PC-3 (cell line): ENCODE data around the gene VTI1A. TPM values are rescaled to one million over a fixed set of nuclear protein-coding genes. Genes with fewer than 3 reads are reported as not detected.

Experiments used
- ATAC-seq: fragments of 200-7000 bp; cut with Tn5 transposase; 2 replicates; pipeline ENCODE4 v1.9.1; 2020; ENCODE audit warnings: mild to moderate bottlenecking, moderate library complexity
- BruUV-seq: library from RNA; stranded (reverse); fragments of 400-500 nt; replicated peaks from 2 replicates; lab custom pipeline; 2021; lab: Mats Ljungman, UMichigan
- CTCF ChIA-PET: fragments of 300-600 bp; sonication (Branson Sonifier 250); formaldehyde crosslinking; loops from one replicate; lab custom pipeline; 2022; ENCODE audit warnings: antibody characterized with exemption; lab: Charles Lee
- POLR2A ChIA-PET: fragments of 300-600 bp; sonication (Branson Sonifier 250); formaldehyde crosslinking; loops from one replicate; lab custom pipeline; 2022; ENCODE audit warnings: antibody characterized with exemption; ENCODE audit not compliant: unreplicated experiment; lab: Charles Lee
- DNase-seq: peaks from one replicate; pipeline ENCODE4 v3.0.0-alpha.2; 2015
- H2AFZ ChIP-seq: fragments of 300-600 bp; sonication (generic); 2 replicates; pipeline ENCODE4 v1.6.0; 2016; ENCODE audit warnings: antibody characterized with exemption, low read length
- H3F3A ChIP-seq: fragments of 300-600 bp; sonication (generic); one replicate; pipeline ENCODE4 v1.6.0; 2017; ENCODE audit warnings: antibody characterized with exemption, low read length, control low read depth, mild to moderate bottlenecking; ENCODE audit not compliant: unreplicated experiment
- H3K27ac ChIP-seq: fragments of 300-600 bp; sonication (generic); 2 replicates; pipeline ENCODE4 v1.5.1; 2016; ENCODE audit warnings: mild to moderate bottlenecking, low read length
- H3K27me3 ChIP-seq: fragments of 300-600 bp; sonication (generic); 2 replicates; pipeline ENCODE4 v1.6.1; 2016; ENCODE audit warnings: low read length, mixed read lengths
- H3K36me3 ChIP-seq: fragments of 300-600 bp; sonication (generic); 2 replicates; pipeline ENCODE4 v1.6.1; 2016; ENCODE audit warnings: low read depth, mixed run types, low read length, mixed read lengths
- H3K4me1 ChIP-seq: fragments of 300-600 bp; sonication (generic); 2 replicates; pipeline ENCODE4 v1.5.1; 2016; ENCODE audit warnings: low read length; ENCODE audit not compliant: insufficient read depth
- H3K4me2 ChIP-seq: fragments of 300-600 bp; sonication (generic); 2 replicates; pipeline ENCODE4 v1.6.0; 2016; ENCODE audit warnings: low read length
- H3K4me3 ChIP-seq: fragments of 300-600 bp; sonication (generic); 2 replicates; pipeline ENCODE4 v1.5.1; 2016; ENCODE audit warnings: mild to moderate bottlenecking, low read length, mixed read lengths
- H3K79me2 ChIP-seq: fragments of 300-600 bp; sonication (generic); 2 replicates; pipeline ENCODE4 v1.6.1; 2017; ENCODE audit warnings: low read length, mixed read lengths
- H3K9ac ChIP-seq: fragments of 300-600 bp; sonication (generic); 2 replicates; pipeline ENCODE4 v1.6.0; 2016; ENCODE audit warnings: mild to moderate bottlenecking, low read length
- H3K9me2 ChIP-seq: fragments of 300-600 bp; sonication (generic); replicated peaks from 2 replicates; pipeline ENCODE4 v1.6.1; 2016; ENCODE audit warnings: mixed run types, low read length, mixed read lengths
- H3K9me3 ChIP-seq: fragments of 300-600 bp; sonication (generic); 2 replicates; pipeline ENCODE4 v1.6.1; 2016; ENCODE audit warnings: low read length, mixed read lengths
- H4K20me1 ChIP-seq: fragments of 300-600 bp; sonication (generic); 2 replicates; pipeline ENCODE4 v1.6.1; 2016; ENCODE audit warnings: low read length, mixed read lengths
- CTCF ChIP-seq: fragments of 300-600 bp; sonication (generic); conservative IDR thresholded peaks from 2 replicates; pipeline ENCODE4 v1.5.1; 2017; ENCODE audit warnings: antibody characterized with exemption, low read depth, mild to moderate bottlenecking, low read length
- EZH2 ChIP-seq: fragments of 300-600 bp; sonication (generic); IDR thresholded peaks from one replicate; pipeline ENCODE4 v1.6.1; 2017; ENCODE audit warnings: antibody characterized with exemption, mild to moderate bottlenecking, low read length; ENCODE audit not compliant: unreplicated experiment
- EZH2phosphoT487 ChIP-seq: fragments of 300-600 bp; sonication (generic); IDR thresholded peaks from 2 replicates; pipeline ENCODE4 v1.6.1; 2018; ENCODE audit warnings: mild to moderate bottlenecking, antibody characterized with exemption, low read length, borderline replicate concordance
- intact Hi-C: fragments of 100-400 bp; cut with micrococcal nuclease; formaldehyde crosslinking; loops from 2 replicates; pipeline ENCODE4 v1.9.0; 2023
- total RNA-seq: library from RNA; depleted of rRNA; stranded (reverse); fragments of >200 nt; gene quantifications from 2 replicates; pipeline ENCODE4 v1.2.3, GENCODE V29; 2014

Gene VTI1A
- total RNA-seq, 1 experiment from 2014 or later: 18.1 TPM

- Histone ChIP-seq H3F3A (no peaks in the 10 kb centered on the region), H4K20me1 (no peaks in the 10 kb centered on the region), H3K9ac (no peak overlapping the region), H3K36me3 (no peaks in the 10 kb centered on the region), H2AFZ (no peak overlapping the region), H3K9me3 (no peaks in the 10 kb centered on the region), H3K27me3 (no peaks in the 10 kb centered on the region), H3K79me2 (no peaks in the 10 kb centered on the region), H3K27ac (no peak overlapping the region), H3K4me1 (peaks cover 11% of the 10 kb centered on the region; the same call in 1 of the 2 replicates), H3K4me3 (no peak overlapping the region), H3K4me2 (no peak overlapping the region), H3K9me2 (no peaks in the 10 kb centered on the region)
- ChIA-PET CTCF (no interaction called here), POLR2A (interaction anchor here (0.5 kb wide), 1 partner anchor 52 kb away, joined by 14 read pairs; no protein-coding TSS in a partner anchor)
- DNase-seq: no peak
- BruUV-seq: no TSS peak
- intact Hi-C loops: no loop called here
- no peak for TF ChIP-seq EZH2phosphoT487
- no peak for TF ChIP-seq EZH2
- TF ChIP-seq CTCF: no peak
- ATAC-seq: no peak
Observed at GRCh38 chr10:112752288-112752687, 305.3 kb downstream of the VTI1A start.

GRCh38 chr10:112753961-112754411 lies 307.0 kb downstream of the VTI1A start:
- Histone ChIP-seq H3K4me2 (no peak overlapping the region), H3K9me2 (no peaks in the 10 kb centered on the region), H3K9ac (no peak overlapping the region), H3K79me2 (no peaks in the 10 kb centered on the region), H2AFZ (no peak overlapping the region), H3K27me3 (no peaks in the 10 kb centered on the region), H4K20me1 (no peaks in the 10 kb centered on the region), H3K36me3 (no peaks in the 10 kb centered on the region), H3K9me3 (no peaks in the 10 kb centered on the region), H3F3A (no peaks in the 10 kb centered on the region), H3K4me3 (no peak overlapping the region), H3K27ac (no peak overlapping the region), H3K4me1 (peaks cover 11% of the 10 kb centered on the region; the same call in 1 of the 2 replicates)
- ATAC-seq (no peak), DNase-seq (no peak)
- ChIA-PET POLR2A (no interaction called here), CTCF (interaction anchor here (0.8 kb wide), 1 partner anchor 180 kb away, joined by 3 read pairs; no protein-coding TSS in a partner anchor)
- no TSS peak for BruUV-seq
- intact Hi-C loops: no loop called here
- no peak for TF ChIP-seq CTCF
- no peak for TF ChIP-seq EZH2
- TF ChIP-seq EZH2phosphoT487: no peak

GRCh38 chr10:112755446-112756234 lies 308.6 kb downstream of the VTI1A start:
- no peaks in the 10 kb centered on the region for H3K9me2 ChIP-seq
- H3K36me3 ChIP-seq: no peaks in the 10 kb centered on the region
- no TSS peak for BruUV-seq
- no peaks in the 10 kb centered on the region for H4K20me1 ChIP-seq
- intact Hi-C loops: no loop called here
- no peak overlapping the region for H3K27ac ChIP-seq
- H3K79me2 ChIP-seq: no peaks in the 10 kb centered on the region
- no peaks in the 10 kb centered on the region for H3K27me3 ChIP-seq
- no peaks in the 10 kb centered on the region for H3K9me3 ChIP-seq
- DNase-seq: no peak
- ATAC-seq: no peak
- H3K4me2 ChIP-seq: no peak overlapping the region
- H3F3A ChIP-seq: no peaks in the 10 kb centered on the region
- no peak overlapping the region for H3K9ac ChIP-seq
- H3K4me3 ChIP-seq: no peak overlapping the region
- no peak for TF ChIP-seq EZH2
- TF ChIP-seq CTCF: no peak
- TF ChIP-seq EZH2phosphoT487: no peak
- no peak overlapping the region for H2AFZ ChIP-seq
- ChIA-PET POLR2A (no interaction called here), CTCF (no interaction called here)
- H3K4me1 ChIP-seq: peaks cover 11% of the 10 kb centered on the region; the same call in 1 of the 2 replicates
